ENCODE results near the gene SPDEF.

Gene SPDEF

DNA sequence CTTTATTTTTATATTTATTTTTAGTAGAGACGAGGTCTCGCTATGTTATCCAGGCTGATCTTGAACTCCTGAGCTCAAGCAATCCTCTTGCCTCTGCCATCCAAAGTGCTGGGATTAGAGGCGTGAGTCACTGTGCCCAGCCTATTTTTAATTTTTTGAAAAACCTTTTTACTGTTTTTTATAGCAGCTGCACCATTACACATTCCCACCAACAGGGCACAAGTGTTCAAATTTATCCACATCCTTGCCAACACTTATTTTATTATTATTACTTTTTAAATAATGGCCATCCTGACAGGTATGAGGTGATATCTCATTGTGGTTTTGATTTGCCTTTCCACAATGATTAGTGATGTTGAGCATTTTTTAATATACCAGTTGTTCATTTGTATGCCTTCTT, 47.7 kb downstream of the SPDEF start:
- no peaks in the 10 kb centered on the region for H3K36me3 ChIP-seq (ENCODE audit: low read depth)
- H3K9me3 ChIP-seq (ENCODE audit: severe bottlenecking), result no peaks in the 10 kb centered on the region
- no peak overlapping the region for H3K4me3 ChIP-seq (ENCODE audit: severe bottlenecking)
- TF ChIP-seq CTCF (IDR thresholded peaks at IDR 0.05; ENCODE audit: poor library complexity, severe bottlenecking), result no peak
- ATAC-seq (ENCODE audit: low read depth) (no peak), DNase-seq (ENCODE audit: low spot score) (no peak)
- H3K4me1 ChIP-seq (ENCODE audit: insufficient read depth, poor library complexity, severe bottlenecking), result no peaks in the 10 kb centered on the region
- H3K27ac ChIP-seq (ENCODE audit: poor library complexity, severe bottlenecking), result no peak overlapping the region
- peaks cover 5% of the 10 kb centered on the region for H3K27me3 ChIP-seq (ENCODE audit: insufficient read depth, poor library complexity, severe bottlenecking)

DNA sequence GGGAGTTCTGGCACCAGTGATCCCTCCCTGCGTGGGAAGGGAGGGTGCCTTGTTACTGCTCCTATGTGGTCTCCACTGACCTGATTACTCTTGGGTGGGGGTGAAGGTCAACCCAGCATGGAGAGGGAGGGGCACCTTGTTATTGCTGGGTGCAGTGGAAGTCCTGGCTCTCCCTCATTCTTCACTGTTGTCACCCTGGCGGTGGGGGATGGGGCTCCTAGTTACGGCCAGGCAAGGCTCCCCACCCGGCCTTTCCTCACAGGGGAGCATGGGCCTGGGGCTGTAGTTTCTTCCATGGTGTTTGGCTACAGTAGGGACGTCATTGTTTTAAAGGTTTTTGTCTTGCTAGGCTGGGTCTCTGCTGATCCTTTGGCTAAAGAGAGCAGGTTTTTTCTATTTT, 49.4 kb downstream of the SPDEF start:
- H3K36me3 ChIP-seq (ENCODE audit: low read depth), result no peaks in the 10 kb centered on the region
- no peaks in the 10 kb centered on the region for H3K4me1 ChIP-seq (ENCODE audit: insufficient read depth, poor library complexity, severe bottlenecking)
- ATAC-seq (ENCODE audit: low read depth), result no peak
- TF ChIP-seq CTCF (IDR thresholded peaks at IDR 0.05; ENCODE audit: poor library complexity, severe bottlenecking), result no peak
- no peak overlapping the region for H3K4me3 ChIP-seq (ENCODE audit: severe bottlenecking)
- H3K27me3 ChIP-seq (ENCODE audit: insufficient read depth, poor library complexity, severe bottlenecking), result peaks cover 5% of the 10 kb centered on the region
- no peak overlapping the region for H3K27ac ChIP-seq (ENCODE audit: poor library complexity, severe bottlenecking)
- peak; percentile 26 for DNase-seq (ENCODE audit: low spot score)
- H3K9me3 ChIP-seq (ENCODE audit: severe bottlenecking), result no peaks in the 10 kb centered on the region

DNA sequence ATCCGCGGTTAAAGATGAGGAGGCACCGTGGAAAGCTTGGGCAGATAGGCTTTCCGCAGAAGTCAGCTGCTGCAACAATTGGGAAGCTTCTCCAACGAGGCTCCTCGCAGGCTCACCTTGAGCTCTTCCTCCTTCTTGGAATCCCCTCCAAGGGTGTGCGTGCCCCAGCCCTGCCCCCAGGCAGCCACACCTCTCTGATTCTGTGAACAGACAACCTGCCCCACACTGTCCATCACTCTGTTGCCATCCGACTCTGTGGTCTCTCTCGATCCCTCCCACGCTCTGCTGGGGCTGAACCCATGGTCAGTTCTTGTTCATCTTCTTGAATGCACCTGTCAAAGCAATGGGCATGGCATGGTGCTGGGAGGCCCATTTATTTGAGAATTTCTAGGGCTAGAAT, 58.7 kb downstream of the SPDEF start:
- DNase-seq (ENCODE audit: low spot score) (peak; percentile 38), ATAC-seq (ENCODE audit: low read depth) (no peak)
- H3K27me3 ChIP-seq (ENCODE audit: insufficient read depth, poor library complexity, severe bottlenecking), result no peaks in the 10 kb centered on the region
- no peak overlapping the region for H3K4me3 ChIP-seq (ENCODE audit: severe bottlenecking)
- H3K27ac ChIP-seq (ENCODE audit: poor library complexity, severe bottlenecking), result no peak overlapping the region
- H3K9me3 ChIP-seq (ENCODE audit: severe bottlenecking), result no peaks in the 10 kb centered on the region
- TF ChIP-seq CTCF (IDR thresholded peaks at IDR 0.05; ENCODE audit: poor library complexity, severe bottlenecking), result no peak
- H3K36me3 ChIP-seq (ENCODE audit: low read depth), result no peaks in the 10 kb centered on the region
- H3K4me1 ChIP-seq (ENCODE audit: insufficient read depth, poor library complexity, severe bottlenecking), result no peaks in the 10 kb centered on the region

DNA sequence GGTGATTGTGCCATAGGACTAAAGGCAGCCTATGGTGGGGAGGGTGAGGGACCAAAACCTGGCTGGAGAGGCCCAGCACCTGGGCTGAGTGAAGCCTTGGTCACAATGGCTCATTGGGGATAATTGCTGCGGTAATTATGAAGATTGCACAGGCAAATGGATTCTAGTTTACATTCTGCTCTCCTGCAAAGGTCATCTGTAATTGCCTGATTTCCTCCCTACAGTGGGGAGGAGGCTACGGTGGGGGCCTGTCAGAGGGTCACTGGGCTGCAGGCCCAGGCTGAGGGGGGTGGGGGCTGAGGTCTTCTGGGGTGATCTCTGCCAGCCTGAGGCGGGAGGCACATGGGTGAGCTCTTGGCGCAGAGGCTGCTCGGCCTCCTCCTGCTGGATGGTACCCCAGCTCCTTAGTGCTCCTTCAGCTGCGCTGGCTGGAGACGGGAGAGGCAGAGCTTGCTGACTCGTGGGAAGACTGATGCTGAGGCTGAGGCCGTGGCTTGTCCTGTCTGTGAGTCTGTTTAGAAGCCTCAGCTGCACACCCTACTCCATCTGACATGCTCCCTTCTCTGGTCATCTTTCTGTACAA, 59.9 kb downstream of the SPDEF start:
- H3K9me3 ChIP-seq (ENCODE audit: severe bottlenecking), result no peaks in the 10 kb centered on the region
- TF ChIP-seq CTCF (IDR thresholded peaks at IDR 0.05; ENCODE audit: poor library complexity, severe bottlenecking), result no peak
- peak; percentile 42 for DNase-seq (ENCODE audit: low spot score)
- H3K27me3 ChIP-seq (ENCODE audit: insufficient read depth, poor library complexity, severe bottlenecking), result no peaks in the 10 kb centered on the region
- H3K36me3 ChIP-seq (ENCODE audit: low read depth), result no peaks in the 10 kb centered on the region
- ATAC-seq (ENCODE audit: low read depth), result no peak
- no peaks in the 10 kb centered on the region for H3K4me1 ChIP-seq (ENCODE audit: insufficient read depth, poor library complexity, severe bottlenecking)
- no peak overlapping the region for H3K4me3 ChIP-seq (ENCODE audit: severe bottlenecking)
- no peak overlapping the region for H3K27ac ChIP-seq (ENCODE audit: poor library complexity, severe bottlenecking)

GRCh38 chr6:34494973-34495372, 61.2 kb downstream of the SPDEF start:
- Histone ChIP-seq H3K27ac (ENCODE audit: poor library complexity, severe bottlenecking) (no peak overlapping the region), H3K4me3 (ENCODE audit: severe bottlenecking) (no peak overlapping the region), H3K36me3 (ENCODE audit: low read depth) (no peaks in the 10 kb centered on the region), H3K9me3 (ENCODE audit: severe bottlenecking) (no peaks in the 10 kb centered on the region), H3K27me3 (ENCODE audit: insufficient read depth, poor library complexity, severe bottlenecking) (no peaks in the 10 kb centered on the region), H3K4me1 (ENCODE audit: insufficient read depth, poor library complexity, severe bottlenecking) (no peaks in the 10 kb centered on the region)
- ATAC-seq (ENCODE audit: low read depth) (no peak), DNase-seq (ENCODE audit: low spot score) (no peak)
- no peak for TF ChIP-seq CTCF (IDR thresholded peaks at IDR 0.05; ENCODE audit: poor library complexity, severe bottlenecking)
